ENCODE data around the gene MBOAT7.

DNA sequence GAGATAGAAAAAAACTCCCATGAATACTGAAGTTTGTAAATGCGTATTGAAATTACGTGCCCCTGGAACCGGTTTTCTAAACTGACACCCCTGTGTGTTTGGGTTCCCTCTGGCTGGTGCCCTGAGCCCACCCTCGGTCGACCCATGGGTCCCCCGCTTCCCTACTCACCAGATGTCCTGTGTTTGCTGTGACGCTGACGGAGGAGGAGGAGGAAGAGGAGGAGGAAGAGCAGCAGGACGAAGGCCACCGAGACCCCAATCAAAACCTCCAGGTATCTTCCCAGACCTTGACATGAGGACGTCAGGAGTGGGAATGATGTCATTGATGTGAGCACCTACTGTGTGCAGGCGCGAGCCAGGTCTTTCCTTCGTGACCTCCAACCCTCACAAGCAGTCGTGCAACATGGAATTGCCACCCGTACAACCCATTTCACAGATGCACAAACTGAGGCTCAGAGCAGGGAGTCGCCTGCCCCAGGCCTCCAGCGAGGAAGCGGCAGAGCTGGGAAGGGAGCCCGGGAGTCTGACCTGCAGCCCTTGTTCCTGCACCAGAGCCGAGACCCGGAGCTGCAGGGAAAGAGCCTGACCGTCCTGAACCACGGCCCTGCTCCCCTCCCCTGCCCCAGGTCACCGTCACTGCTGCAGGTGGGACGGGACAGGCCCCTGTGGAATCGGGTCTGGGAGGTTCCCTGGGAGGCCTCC is 29.7 kb upstream of the MBOAT7 start:
- TF ChIP-seq POLR2AphosphoS5 (IDR thresholded peaks at IDR 0.05) (no peak), POLR2A (IDR thresholded peaks at IDR 0.05) (no peak)
- TF ChIP-seq, protein P1, sequence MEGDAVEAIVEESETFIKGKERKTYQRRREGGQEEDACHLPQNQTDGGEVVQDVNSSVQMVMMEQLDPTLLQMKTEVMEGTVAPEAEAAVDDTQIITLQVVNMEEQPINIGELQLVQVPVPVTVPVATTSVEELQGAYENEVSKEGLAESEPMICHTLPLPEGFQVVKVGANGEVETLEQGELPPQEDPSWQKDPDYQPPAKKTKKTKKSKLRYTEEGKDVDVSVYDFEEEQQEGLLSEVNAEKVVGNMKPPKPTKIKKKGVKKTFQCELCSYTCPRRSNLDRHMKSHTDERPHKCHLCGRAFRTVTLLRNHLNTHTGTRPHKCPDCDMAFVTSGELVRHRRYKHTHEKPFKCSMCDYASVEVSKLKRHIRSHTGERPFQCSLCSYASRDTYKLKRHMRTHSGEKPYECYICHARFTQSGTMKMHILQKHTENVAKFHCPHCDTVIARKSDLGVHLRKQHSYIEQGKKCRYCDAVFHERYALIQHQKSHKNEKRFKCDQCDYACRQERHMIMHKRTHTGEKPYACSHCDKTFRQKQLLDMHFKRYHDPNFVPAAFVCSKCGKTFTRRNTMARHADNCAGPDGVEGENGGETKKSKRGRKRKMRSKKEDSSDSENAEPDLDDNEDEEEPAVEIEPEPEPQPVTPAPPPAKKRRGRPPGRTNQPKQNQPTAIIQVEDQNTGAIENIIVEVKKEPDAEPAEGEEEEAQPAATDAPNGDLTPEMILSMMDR (IDR thresholded peaks at IDR 0.05): no peak

Measured in stomach (tissue), 4 donors.